ENCODE measurements around the gene CDKAL1.

- TF ChIP-seq ZFP3 (CRISPR knock-in tag; IDR thresholded peaks at IDR 0.05) (no peak), PATZ1 (CRISPR knock-in tag; IDR thresholded peaks at IDR 0.05; ENCODE audit: borderline replicate concordance) (no peak), CSRNP3 (CRISPR knock-in tag; IDR thresholded peaks at IDR 0.05) (no peak), ARNTL (CRISPR knock-in tag; IDR thresholded peaks at IDR 0.05; ENCODE audit: borderline replicate concordance, low read depth) (no peak), ZFP30 (CRISPR knock-in tag; IDR thresholded peaks at IDR 0.05) (no peak), POU6F1 (CRISPR knock-in tag; IDR thresholded peaks at IDR 0.05; ENCODE audit: borderline replicate concordance, low read depth) (no peak), TOX (CRISPR knock-in tag; IDR thresholded peaks at IDR 0.05; ENCODE audit: borderline replicate concordance) (no peak), CREB5 (CRISPR knock-in tag; IDR thresholded peaks at IDR 0.05; ENCODE audit: low read depth) (0 out of 2 replicates have a peak, but pooled peaks have one; percentile 11), OSR1 (CRISPR knock-in tag; IDR thresholded peaks at IDR 0.05) (no peak)
These were observed 615.2 kb downstream of the CDKAL1 start for GRCh38 chr6:21149470-21149869.

Measured in SK-N-SH treated with all-trans-retinoic acid at 6 μM for 48 hours (cell line).